ENCODE data around the gene HLCS. TPM values are rescaled to one million over a fixed set of nuclear protein-coding genes. Genes with fewer than 3 reads are reported as not detected.

The HLCS gene
- total RNA-seq, 6 donors from 2014 or later, result 15.3 to 34.6 (median 24.1) TPM

DNA sequence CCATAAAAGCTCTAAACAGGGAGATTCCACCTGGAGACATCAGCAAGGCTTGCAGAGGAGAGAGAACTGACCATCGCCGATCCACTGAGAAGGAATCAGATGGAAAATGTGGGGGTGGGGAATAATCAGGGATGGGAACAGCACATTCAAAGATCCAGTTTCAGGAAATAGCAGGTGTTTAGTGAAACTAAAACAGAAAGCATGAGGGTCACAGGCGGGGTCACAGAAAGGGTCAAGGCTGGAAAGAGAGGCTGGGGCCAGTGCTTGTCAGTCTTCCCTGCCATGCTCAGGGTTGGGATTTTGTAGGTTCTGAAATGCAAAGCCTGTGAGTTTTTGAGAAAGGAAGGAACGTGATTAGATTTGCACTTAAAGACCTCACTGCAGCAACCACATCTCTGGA lies 103.2 kb downstream of the HLCS start:
- TF ChIP-seq, protein P1, sequence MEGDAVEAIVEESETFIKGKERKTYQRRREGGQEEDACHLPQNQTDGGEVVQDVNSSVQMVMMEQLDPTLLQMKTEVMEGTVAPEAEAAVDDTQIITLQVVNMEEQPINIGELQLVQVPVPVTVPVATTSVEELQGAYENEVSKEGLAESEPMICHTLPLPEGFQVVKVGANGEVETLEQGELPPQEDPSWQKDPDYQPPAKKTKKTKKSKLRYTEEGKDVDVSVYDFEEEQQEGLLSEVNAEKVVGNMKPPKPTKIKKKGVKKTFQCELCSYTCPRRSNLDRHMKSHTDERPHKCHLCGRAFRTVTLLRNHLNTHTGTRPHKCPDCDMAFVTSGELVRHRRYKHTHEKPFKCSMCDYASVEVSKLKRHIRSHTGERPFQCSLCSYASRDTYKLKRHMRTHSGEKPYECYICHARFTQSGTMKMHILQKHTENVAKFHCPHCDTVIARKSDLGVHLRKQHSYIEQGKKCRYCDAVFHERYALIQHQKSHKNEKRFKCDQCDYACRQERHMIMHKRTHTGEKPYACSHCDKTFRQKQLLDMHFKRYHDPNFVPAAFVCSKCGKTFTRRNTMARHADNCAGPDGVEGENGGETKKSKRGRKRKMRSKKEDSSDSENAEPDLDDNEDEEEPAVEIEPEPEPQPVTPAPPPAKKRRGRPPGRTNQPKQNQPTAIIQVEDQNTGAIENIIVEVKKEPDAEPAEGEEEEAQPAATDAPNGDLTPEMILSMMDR (IDR thresholded peaks at IDR 0.05), result no peak
- no peak for TF ChIP-seq EP300 (IDR thresholded peaks at IDR 0.05)
- no peak for TF ChIP-seq POLR2AphosphoS5 (IDR thresholded peaks at IDR 0.05)
- no peak for TF ChIP-seq POLR2A (IDR thresholded peaks at IDR 0.05)
- Histone ChIP-seq H3K36me3 (no peaks in the 10 kb centered on the region), H3K4me1 (peaks cover 0 to 17% (median 16%) of the 10 kb centered on the region in 4 donors), H3K4me3 (no peak overlapping the region), H3K27ac (no peak overlapping the region), H3K9me3 (no peaks in the 10 kb centered on the region), H3K27me3 (no peaks in the 10 kb centered on the region)
- DNase-seq (no peak), ATAC-seq (ENCODE audit: low FRiP score in 2 of 2) (no peak)
- WGBS, 2 donors, result 92 to 94% methylated on average over 4 of the region's 4 CpGs

DNA sequence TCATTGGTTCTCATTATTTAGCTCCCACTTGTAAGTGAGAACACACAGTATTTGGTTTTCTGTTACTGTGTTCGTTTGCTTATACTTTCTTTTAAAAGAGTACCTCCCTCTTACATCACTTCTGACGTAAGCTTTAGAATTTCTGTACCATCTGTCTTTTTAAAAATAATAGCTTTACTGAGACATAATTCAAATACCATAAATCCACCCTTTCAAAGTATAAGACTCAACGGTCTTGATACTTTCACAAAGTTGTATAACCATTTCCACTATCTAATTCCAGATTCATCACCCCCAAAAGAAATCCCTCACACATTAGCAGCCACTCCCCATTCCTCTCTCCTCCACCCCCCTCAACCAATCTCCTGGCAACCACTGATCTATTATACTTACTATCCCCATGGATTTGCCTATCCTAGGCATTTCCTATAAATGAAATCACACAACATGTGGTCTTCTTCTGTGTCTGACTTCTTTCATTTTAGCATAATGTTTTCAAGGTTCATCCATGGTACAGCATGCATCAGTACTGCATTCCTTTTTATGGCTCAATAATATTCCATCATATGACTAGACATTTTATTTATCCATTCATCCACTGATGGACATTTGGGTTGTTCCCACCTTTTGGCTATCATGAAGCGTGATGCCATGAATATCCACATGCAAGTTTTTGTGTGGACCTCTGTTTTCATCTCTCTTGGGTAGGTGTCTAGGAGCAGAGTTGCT lies 104.7 kb downstream of the HLCS start:
- DNase-seq, result no peak
- no peak overlapping the region for H3K4me3 ChIP-seq
- H3K36me3 ChIP-seq, result no peaks in the 10 kb centered on the region
- WGBS, 2 donors, result 87 to 92% methylated on average over 4 of the region's 4 CpGs
- H3K27me3 ChIP-seq, result no peaks in the 10 kb centered on the region
- no peak for ATAC-seq (ENCODE audit: low FRiP score in 2 of 2)
- no peaks in the 10 kb centered on the region for H3K9me3 ChIP-seq
- no peak overlapping the region for H3K27ac ChIP-seq
- H3K4me1 ChIP-seq, result peaks cover 0 to 17% (median 16%) of the 10 kb centered on the region in 4 donors
- TF ChIP-seq, protein P1 (IDR thresholded peaks at IDR 0.05), result no peak
- no peak for TF ChIP-seq POLR2AphosphoS5 (IDR thresholded peaks at IDR 0.05)
- TF ChIP-seq EP300 (IDR thresholded peaks at IDR 0.05), result no peak
- no peak for TF ChIP-seq POLR2A (IDR thresholded peaks at IDR 0.05)

DNA sequence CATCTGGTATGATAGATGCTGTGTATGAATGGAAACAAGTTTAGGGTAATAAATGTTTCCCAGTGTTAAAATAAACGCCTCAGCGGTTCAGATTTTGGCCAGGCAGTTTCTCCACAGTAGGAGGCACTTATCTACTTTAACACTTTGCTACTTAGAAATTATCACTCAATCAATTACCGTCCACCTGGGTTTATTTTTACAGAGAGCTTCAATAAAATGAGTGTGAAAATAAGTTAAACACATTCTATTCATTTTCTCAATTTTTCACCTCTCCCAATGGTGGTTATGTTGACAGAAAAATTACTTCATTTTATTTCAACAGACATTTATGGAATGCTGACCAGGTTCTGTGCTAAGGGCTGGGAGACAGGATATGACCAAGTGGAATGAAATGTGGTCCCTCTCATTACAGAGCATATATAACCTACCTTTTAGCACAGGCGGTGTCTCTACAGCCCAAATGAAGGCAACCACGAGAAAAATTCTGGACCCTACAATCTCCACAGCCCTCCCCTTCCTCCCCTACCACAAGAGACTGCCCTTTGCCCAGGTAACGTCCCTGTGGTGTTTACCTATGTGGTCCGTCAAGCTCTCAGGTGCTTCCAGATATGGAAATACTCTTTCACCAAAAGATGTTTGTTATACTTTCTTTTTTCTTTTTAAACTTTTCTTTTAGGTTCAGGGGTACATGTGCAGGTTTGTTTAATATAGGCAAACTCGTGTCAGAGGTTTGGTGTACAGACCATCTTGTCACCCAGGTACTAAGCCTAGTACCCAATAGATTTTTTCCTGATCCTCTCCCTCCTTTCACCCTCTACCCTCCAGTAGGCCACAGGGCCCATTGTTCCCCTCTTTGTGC lies 105.5 kb downstream of the HLCS start:
- peak overlapping the region in 3 of 4 donors; percentile 45 to 78 (median 59) for H3K27ac ChIP-seq

DNA sequence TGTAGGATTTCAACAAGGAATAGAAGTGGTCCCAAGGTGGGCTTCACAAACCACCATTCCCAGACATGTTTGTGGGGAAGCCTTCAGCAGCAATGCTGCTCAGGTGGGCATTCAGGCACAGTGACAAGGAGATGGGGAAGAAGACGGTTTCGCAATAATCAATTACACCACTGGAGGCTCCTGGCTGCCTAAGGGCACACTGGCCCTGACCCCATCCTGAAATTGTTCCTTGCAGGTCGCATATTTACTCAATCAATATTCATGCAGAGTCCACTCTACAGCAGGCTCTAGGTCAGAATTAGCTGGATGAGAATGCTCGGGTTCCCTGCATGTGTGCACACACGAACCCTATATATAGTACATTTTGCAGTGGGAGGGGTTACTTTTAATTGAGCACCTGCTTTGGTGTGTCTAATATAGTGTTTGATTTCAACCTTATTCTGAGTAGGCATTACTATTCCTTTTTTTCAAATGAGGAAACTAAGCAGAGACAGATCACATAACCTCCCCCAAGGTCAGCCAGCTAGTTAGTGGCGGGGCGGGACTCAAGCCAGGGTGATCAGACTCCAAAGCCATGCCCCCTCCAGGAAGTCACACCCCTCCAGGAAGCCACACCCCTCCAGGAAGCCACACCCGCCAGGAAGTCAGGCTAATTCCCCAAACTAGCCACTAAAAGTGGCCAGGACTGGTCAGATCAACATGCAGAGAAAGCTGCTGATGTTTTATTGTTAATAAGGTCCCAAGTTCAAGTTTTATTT lies 106.5 kb downstream of the HLCS start:
- TF ChIP-seq, protein P1 (IDR thresholded peaks at IDR 0.05), result no peak
- TF ChIP-seq POLR2A (IDR thresholded peaks at IDR 0.05) (no peak), EP300 (IDR thresholded peaks at IDR 0.05) (peak in 2 of 4 donors; percentile 53 to 83), POLR2AphosphoS5 (IDR thresholded peaks at IDR 0.05) (peak in 1 of 2 donors; percentile 60)
- Histone ChIP-seq H3K27ac (peak overlapping the region in 3 of 4 donors; percentile 45 to 78 (median 59)), H3K4me3 (no peak overlapping the region), H3K4me1 (peaks cover 0 to 17% (median 16%) of the 10 kb centered on the region in 4 donors), H3K36me3 (no peaks in the 10 kb centered on the region), H3K9me3 (no peaks in the 10 kb centered on the region), H3K27me3 (no peaks in the 10 kb centered on the region)
- 61 to 65% methylated on average over 8 of the region's 8 CpGs for WGBS, 2 donors
- DNase-seq (peak in 1 of 2 donors; percentile 70), ATAC-seq (ENCODE audit: low FRiP score in 2 of 2) (peak; percentile 83 to 94)

More for the DNA sequence above, 105.5 kb downstream of the HLCS start:
- TF ChIP-seq EP300 (IDR thresholded peaks at IDR 0.05), result no peak
- TF ChIP-seq, protein P1 (IDR thresholded peaks at IDR 0.05), result no peak
- no peak for TF ChIP-seq POLR2AphosphoS5 (IDR thresholded peaks at IDR 0.05)
- no peak for TF ChIP-seq POLR2A (IDR thresholded peaks at IDR 0.05)
- no peak for ATAC-seq (ENCODE audit: low FRiP score in 2 of 2)
- Histone ChIP-seq H3K4me1 (peaks cover 0 to 17% (median 16%) of the 10 kb centered on the region in 4 donors), H3K36me3 (no peaks in the 10 kb centered on the region), H3K9me3 (no peaks in the 10 kb centered on the region), H3K27me3 (no peaks in the 10 kb centered on the region), H3K4me3 (no peak overlapping the region)
- WGBS, 2 donors, result 75 to 82% methylated on average over 8 of the region's 8 CpGs
- DNase-seq, result no peak
